DOHH2 (cell line): Measurements from ENCODE around the gene HNRNPLL.

ENCODE experiments used
- CTCF ChIP-seq: fragments of 200-600 bp; sonication (generic); IDR thresholded peaks from one replicate; pipeline ENCODE4 v1.5.1; 2014; ENCODE audit warnings: antibody characterized with exemption, mild to moderate bottlenecking, low read depth, low read length; ENCODE audit not compliant: poor library complexity, severe bottlenecking
- EZH2phosphoT487 ChIP-seq: fragments of 200-600 bp; sonication (generic); IDR thresholded peaks from 2 replicates; pipeline ENCODE4 v1.6.1; 2017; ENCODE audit warnings: borderline replicate concordance, mild to moderate bottlenecking, antibody characterized with exemption, low read length, moderate library complexity, mixed read lengths

- TF ChIP-seq CTCF, result no peak
- no peak for TF ChIP-seq EZH2phosphoT487
Observed at GRCh38 chr2:38649176-38649728, 46.5 kb upstream of the HNRNPLL start.
